ENCODE results near the gene WDR36. TPM values are rescaled to one million over a fixed set of nuclear protein-coding genes. Genes with fewer than 3 reads are reported as not detected.

WDR36 gene
- total RNA-seq, 1 experiment from 2014 or later, result 53.6 TPM

GRCh38 chr5:111146053-111146452, 53.9 kb downstream of the WDR36 start:
- no peak overlapping the region for H3K9ac ChIP-seq (ENCODE audit: low read length)
- H3K9me2 ChIP-seq (ENCODE audit: insufficient read depth), result no peaks in the 10 kb centered on the region
- H2AFZ ChIP-seq (ENCODE audit: low read depth, low read length, poor library complexity, severe bottlenecking), result no peak overlapping the region
- TF ChIP-seq EGR1 (IDR thresholded peaks at IDR 0.05; ENCODE audit: low read depth) (no peak), EZH2phosphoT487 (IDR thresholded peaks at IDR 0.05; ENCODE audit: borderline replicate concordance) (no peak), POLR2AphosphoS5 (IDR thresholded peaks at IDR 0.05; ENCODE audit: low read depth, low read length) (no peak), SRF (IDR thresholded peaks at IDR 0.05; ENCODE audit: low read depth) (no peak), CBX3 (IDR thresholded peaks at IDR 0.05; ENCODE audit: low read depth) (no peak), EZH2 (IDR thresholded peaks at IDR 0.05) (no peak), CEBPB (IDR thresholded peaks at IDR 0.05; ENCODE audit: low read depth) (no peak), ZFX (IDR thresholded peaks at IDR 0.05) (no peak), JUND (IDR thresholded peaks at IDR 0.05) (no peak), ZNF274 (IDR thresholded peaks at IDR 0.05; ENCODE audit: low read depth, low read length) (no peak)
- TF ChIP-seq, protein P1, sequence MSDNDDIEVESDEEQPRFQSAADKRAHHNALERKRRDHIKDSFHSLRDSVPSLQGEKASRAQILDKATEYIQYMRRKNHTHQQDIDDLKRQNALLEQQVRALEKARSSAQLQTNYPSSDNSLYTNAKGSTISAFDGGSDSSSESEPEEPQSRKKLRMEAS (IDR thresholded peaks at IDR 0.05), result no peak
- TF ChIP-seq, protein P2, sequence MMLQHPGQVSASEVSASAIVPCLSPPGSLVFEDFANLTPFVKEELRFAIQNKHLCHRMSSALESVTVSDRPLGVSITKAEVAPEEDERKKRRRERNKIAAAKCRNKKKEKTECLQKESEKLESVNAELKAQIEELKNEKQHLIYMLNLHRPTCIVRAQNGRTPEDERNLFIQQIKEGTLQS (IDR thresholded peaks at IDR 0.05), result no peak
- TF ChIP-seq, protein P3, sequence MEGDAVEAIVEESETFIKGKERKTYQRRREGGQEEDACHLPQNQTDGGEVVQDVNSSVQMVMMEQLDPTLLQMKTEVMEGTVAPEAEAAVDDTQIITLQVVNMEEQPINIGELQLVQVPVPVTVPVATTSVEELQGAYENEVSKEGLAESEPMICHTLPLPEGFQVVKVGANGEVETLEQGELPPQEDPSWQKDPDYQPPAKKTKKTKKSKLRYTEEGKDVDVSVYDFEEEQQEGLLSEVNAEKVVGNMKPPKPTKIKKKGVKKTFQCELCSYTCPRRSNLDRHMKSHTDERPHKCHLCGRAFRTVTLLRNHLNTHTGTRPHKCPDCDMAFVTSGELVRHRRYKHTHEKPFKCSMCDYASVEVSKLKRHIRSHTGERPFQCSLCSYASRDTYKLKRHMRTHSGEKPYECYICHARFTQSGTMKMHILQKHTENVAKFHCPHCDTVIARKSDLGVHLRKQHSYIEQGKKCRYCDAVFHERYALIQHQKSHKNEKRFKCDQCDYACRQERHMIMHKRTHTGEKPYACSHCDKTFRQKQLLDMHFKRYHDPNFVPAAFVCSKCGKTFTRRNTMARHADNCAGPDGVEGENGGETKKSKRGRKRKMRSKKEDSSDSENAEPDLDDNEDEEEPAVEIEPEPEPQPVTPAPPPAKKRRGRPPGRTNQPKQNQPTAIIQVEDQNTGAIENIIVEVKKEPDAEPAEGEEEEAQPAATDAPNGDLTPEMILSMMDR (IDR thresholded peaks at IDR 0.05 in 2 of 3, conservative IDR thresholded peaks at IDR 0.05 in 1 of 3; ENCODE audit: borderline replicate concordance in 1 of 3, insufficient read depth in 1 of 3, low read depth in 2 of 3, low read length in 2 of 3), result no peak
- no peaks in the 10 kb centered on the region for H3K79me2 ChIP-seq (ENCODE audit: insufficient read depth, low read length)
- H3K27ac ChIP-seq (ENCODE audit: low read depth, low read length), result no peak overlapping the region
- H3K9me3 ChIP-seq (ENCODE audit: control insufficient read depth in 1 of 2, insufficient read depth in 1 of 2, low read depth in 1 of 2, low read length in 2 of 2), result no peaks in the 10 kb centered on the region
- BruUV-seq (replicated peaks), result no TSS peak
- H3K4me3 ChIP-seq (replicated peaks in 1 of 2; ENCODE audit: low read depth in 1 of 2, low read length in 2 of 2), result no peak overlapping the region
- DNase-seq (ENCODE audit: low read depth, low spot score), result no peak
- ChIA-PET POLR2A (no interaction called here), RAD21 (ENCODE audit: low non-redundant PET in 1 of 2, low total read pairs in 2 of 2, uncharacterized antibody in 2 of 2, unreplicated experiment in 2 of 2) (no interaction called here), CTCF (no interaction called here)
- peaks cover 6% of the 10 kb centered on the region; the same call in 1 of the 2 replicates for H3K27me3 ChIP-seq (ENCODE audit: insufficient read depth, low read length)
- intact Hi-C loops (cut with micrococcal nuclease), result no loop called here
- H3K36me3 ChIP-seq (ENCODE audit: control insufficient read depth in 1 of 2, insufficient read depth in 2 of 2, low read length in 2 of 2), result no peaks in the 10 kb centered on the region
- H4K20me1 ChIP-seq (ENCODE audit: insufficient read depth), result no peaks in the 10 kb centered on the region
- no peak for ATAC-seq
- H3K4me1 ChIP-seq (ENCODE audit: control insufficient read depth in 1 of 2, insufficient read depth in 2 of 2, low read length in 2 of 2), result no peaks in the 10 kb centered on the region
- H3K4me2 ChIP-seq (ENCODE audit: low read length), result no peak overlapping the region
